GM18517 (cell line): ENCODE results near the gene CLDN10.
"Not testable (repeated sequence)": the region's sequence is repeated elsewhere in the genome, so short reads cannot be mapped to it uniquely, and the experiment has no call there.

Experiments used
- ATAC-seq: cut with Tn5 transposase; IDR thresholded peaks from one replicate; pipeline ENCODE4 v1.9.1; 2021; ENCODE audit warnings: mild to moderate bottlenecking, moderate library complexity; ENCODE audit not compliant: unreplicated experiment

CLDN10 gene

GRCh38 chr13:95552539-95553441, at the start of gene CLDN10:
CLDN10 (plus strand) TSS chr13:95552720; CDS start chr13:95552754, 34 bp downstream.
- no peak for ATAC-seq

- ATAC-seq, result no peak
Observed at GRCh38 chr13:95503662-95504061, 48.9 kb upstream of the CLDN10 start.

- no peak for ATAC-seq
Observed at GRCh38 chr13:95505265-95505664, 47.3 kb upstream of the CLDN10 start.

GRCh38 chr13:95505986-95506385, 46.5 kb upstream of the CLDN10 start:
- no peak for ATAC-seq

GRCh38 chr13:95507991-95508390, 44.5 kb upstream of the CLDN10 start:
- no peak for ATAC-seq

- no peak for ATAC-seq
Observed at GRCh38 chr13:95508996-95509395, 43.5 kb upstream of the CLDN10 start.

- ATAC-seq, result no peak
Observed at GRCh38 chr13:95509521-95510310, 42.8 kb upstream of the CLDN10 start.

GRCh38 chr13:95510950-95511349, 41.6 kb upstream of the CLDN10 start:
- no peak for ATAC-seq

GRCh38 chr13:95512424-95512823, 40.1 kb upstream of the CLDN10 start:
- no peak for ATAC-seq

GRCh38 chr13:95512957-95513356, 39.6 kb upstream of the CLDN10 start:
- no peak for ATAC-seq

- not testable (repeated sequence) for ATAC-seq
Observed at GRCh38 chr13:95515606-95516005, 36.9 kb upstream of the CLDN10 start.

GRCh38 chr13:95516021-95516420, 36.5 kb upstream of the CLDN10 start:
- ATAC-seq, result no peak

GRCh38 chr13:95516492-95516891, 36.0 kb upstream of the CLDN10 start:
- ATAC-seq, result no peak

GRCh38 chr13:95523598-95523997, 28.9 kb upstream of the CLDN10 start:
- no peak for ATAC-seq

- ATAC-seq, result no peak
Observed at GRCh38 chr13:95524264-95524901, 28.1 kb upstream of the CLDN10 start.

- no peak for ATAC-seq
Observed at GRCh38 chr13:95527955-95528354, 24.6 kb upstream of the CLDN10 start.

- no peak for ATAC-seq
Observed at GRCh38 chr13:95530178-95530577, 22.3 kb upstream of the CLDN10 start.

- no peak for ATAC-seq
Observed at GRCh38 chr13:95533545-95534160, 18.9 kb upstream of the CLDN10 start.

- ATAC-seq, result no peak
Observed at GRCh38 chr13:95535243-95535642, 17.3 kb upstream of the CLDN10 start.

GRCh38 chr13:95536632-95537241, 15.8 kb upstream of the CLDN10 start:
- no peak for ATAC-seq

- ATAC-seq, result no peak
Observed at GRCh38 chr13:95540888-95541287, 11.6 kb upstream of the CLDN10 start.
